ENCODE measurements around the gene TREX2. TPM values are rescaled to one million over a fixed set of nuclear protein-coding genes. Genes with fewer than 3 reads are reported as not detected.

The TREX2 gene
- total and polyA plus RNA-seq, 2 experiments from 2014 or later: 0.60 to 1.3 TPM

DNA sequence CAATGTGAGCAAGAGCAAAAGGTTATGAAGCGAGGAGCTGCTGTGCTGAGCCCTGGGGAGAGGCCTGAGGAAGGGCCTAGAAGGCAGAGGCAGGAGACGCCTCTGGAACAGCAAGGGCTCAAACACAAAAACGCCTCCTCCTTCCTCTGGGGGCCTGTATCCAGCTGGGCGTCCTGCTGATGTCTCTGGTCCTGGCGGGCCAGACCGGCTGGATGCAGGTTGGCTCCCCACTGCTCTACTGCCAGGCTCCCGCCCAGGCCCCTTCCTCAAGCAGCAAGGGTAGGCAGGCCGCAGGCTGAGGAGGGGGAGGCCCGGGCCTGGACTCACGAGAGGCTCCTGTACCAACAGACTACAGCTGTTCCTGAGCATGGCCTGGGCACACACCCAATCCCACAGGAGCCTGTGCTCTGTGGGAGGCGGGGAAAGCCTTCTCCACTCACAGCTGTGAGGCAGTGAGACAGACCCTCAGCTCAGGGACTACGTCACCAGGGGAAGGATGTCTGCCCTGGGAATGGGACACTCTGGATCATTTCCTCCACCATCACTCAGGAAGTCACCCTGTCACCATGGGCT is 22.2 kb upstream of the TREX2 start:
- Histone ChIP-seq H3K4me2 (no peak overlapping the region), H3K9me3 (ENCODE audit: low read depth) (no peaks in the 10 kb centered on the region), H4K20me1 (ENCODE audit: insufficient read depth, poor library complexity, severe bottlenecking) (no peaks in the 10 kb centered on the region), H3K79me2 (peaks cover 4% of the 10 kb centered on the region), H3K27ac (no peak overlapping the region), H2AFZ (no peak overlapping the region), H3K36me3 (replicated peaks; ENCODE audit: insufficient read depth, low read depth) (no peaks in the 10 kb centered on the region), H3K4me3 (no peak overlapping the region), H3K9me2 (replicated peaks; ENCODE audit: insufficient read depth) (no peaks in the 10 kb centered on the region), H3K27me3 (no peaks in the 10 kb centered on the region), H3K4me1 (ENCODE audit: insufficient read depth) (no peaks in the 10 kb centered on the region)
- no peak for TF ChIP-seq EZH2 (IDR thresholded peaks at IDR 0.05; ENCODE audit: borderline replicate concordance)
- TF ChIP-seq, protein P1, sequence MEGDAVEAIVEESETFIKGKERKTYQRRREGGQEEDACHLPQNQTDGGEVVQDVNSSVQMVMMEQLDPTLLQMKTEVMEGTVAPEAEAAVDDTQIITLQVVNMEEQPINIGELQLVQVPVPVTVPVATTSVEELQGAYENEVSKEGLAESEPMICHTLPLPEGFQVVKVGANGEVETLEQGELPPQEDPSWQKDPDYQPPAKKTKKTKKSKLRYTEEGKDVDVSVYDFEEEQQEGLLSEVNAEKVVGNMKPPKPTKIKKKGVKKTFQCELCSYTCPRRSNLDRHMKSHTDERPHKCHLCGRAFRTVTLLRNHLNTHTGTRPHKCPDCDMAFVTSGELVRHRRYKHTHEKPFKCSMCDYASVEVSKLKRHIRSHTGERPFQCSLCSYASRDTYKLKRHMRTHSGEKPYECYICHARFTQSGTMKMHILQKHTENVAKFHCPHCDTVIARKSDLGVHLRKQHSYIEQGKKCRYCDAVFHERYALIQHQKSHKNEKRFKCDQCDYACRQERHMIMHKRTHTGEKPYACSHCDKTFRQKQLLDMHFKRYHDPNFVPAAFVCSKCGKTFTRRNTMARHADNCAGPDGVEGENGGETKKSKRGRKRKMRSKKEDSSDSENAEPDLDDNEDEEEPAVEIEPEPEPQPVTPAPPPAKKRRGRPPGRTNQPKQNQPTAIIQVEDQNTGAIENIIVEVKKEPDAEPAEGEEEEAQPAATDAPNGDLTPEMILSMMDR (IDR thresholded peaks at IDR 0.05; ENCODE audit: poor library complexity): no peak
- TF ChIP-seq EZH2phosphoT487 (IDR thresholded peaks at IDR 0.05; ENCODE audit: low read depth, severe bottlenecking, unreplicated experiment): no peak
- DNase-seq (ENCODE audit: low spot score): no peak
- 86% methylated on average over 12 of the region's 12 CpGs for WGBS (ENCODE audit: low lambda C conversion rate, missing lambda C conversion rate)

DNA sequence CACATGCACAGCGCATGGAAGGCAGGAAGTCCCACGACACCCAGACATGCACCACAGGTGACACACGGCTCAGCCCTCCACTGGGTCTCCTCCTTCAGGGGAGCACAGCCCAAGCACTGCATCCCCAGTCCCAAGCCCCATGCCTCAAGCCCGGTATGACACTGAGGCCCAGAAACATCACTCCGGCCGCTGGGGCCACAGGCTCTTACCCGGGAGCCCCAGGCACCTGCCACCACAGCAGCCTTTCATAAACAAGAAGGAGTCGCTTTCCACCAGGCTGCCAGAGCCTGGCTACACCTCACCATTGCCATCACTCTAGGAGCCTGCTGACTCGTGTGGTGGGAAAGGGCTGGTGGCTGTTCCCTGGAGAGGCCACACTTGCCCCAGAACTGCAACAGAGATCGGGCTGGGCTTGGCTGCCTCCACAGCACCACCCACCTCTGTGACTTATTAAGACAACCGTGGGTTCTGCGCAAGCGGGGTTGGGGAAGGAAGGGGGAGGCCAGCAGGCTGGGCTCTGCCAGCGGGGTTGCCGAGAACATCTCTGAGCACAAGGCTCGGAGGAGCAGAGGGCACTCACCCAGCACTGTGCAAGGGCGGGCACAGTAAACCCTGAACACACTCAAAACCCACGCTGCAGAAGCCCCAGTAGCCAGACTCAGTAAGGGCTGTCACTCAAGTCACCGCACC is 20.0 kb upstream of the TREX2 start:
- Histone ChIP-seq H3K4me1 (ENCODE audit: insufficient read depth) (no peaks in the 10 kb centered on the region), H3K36me3 (replicated peaks; ENCODE audit: insufficient read depth, low read depth) (no peaks in the 10 kb centered on the region), H2AFZ (no peak overlapping the region), H3K27me3 (no peaks in the 10 kb centered on the region), H3K4me3 (no peak overlapping the region), H3K9me2 (replicated peaks; ENCODE audit: insufficient read depth) (no peaks in the 10 kb centered on the region), H3K27ac (no peak overlapping the region), H4K20me1 (ENCODE audit: insufficient read depth, poor library complexity, severe bottlenecking) (no peaks in the 10 kb centered on the region), H3K9me3 (ENCODE audit: low read depth) (no peaks in the 10 kb centered on the region), H3K79me2 (peaks cover 4% of the 10 kb centered on the region), H3K4me2 (no peak overlapping the region)
- WGBS (ENCODE audit: low lambda C conversion rate, missing lambda C conversion rate): 81% methylated on average over 18 of the region's 19 CpGs
- TF ChIP-seq, protein P1 (IDR thresholded peaks at IDR 0.05; ENCODE audit: poor library complexity): no peak
- TF ChIP-seq EZH2 (IDR thresholded peaks at IDR 0.05; ENCODE audit: borderline replicate concordance): no peak
- TF ChIP-seq EZH2phosphoT487 (IDR thresholded peaks at IDR 0.05; ENCODE audit: low read depth, severe bottlenecking, unreplicated experiment): no peak
- no peak for DNase-seq (ENCODE audit: low spot score)

DNA sequence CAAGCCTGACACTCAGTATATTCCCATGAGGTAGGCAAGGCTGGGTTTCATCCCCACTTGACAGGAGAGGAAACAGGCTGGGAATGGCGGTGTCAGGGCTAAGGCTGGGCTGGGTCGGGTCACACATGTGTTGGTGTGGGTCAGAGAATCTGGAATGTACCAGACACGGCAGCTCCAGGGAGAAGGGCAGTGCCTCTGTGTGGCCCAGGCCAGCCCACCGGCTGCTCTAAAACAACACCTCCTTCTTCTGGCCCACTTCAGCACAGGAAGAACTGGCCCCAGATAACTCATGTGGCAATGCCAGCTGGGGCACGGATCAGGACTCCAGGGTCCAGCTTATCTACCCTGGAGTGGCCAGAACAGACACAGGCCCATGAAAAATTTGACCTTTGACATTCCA is 18.3 kb upstream of the TREX2 start:
- H3K36me3 ChIP-seq (replicated peaks; ENCODE audit: insufficient read depth, low read depth): no peaks in the 10 kb centered on the region
- H3K4me1 ChIP-seq (ENCODE audit: insufficient read depth): no peaks in the 10 kb centered on the region
- H4K20me1 ChIP-seq (ENCODE audit: insufficient read depth, poor library complexity, severe bottlenecking): no peaks in the 10 kb centered on the region
- no peak overlapping the region for H3K4me2 ChIP-seq
- DNase-seq (ENCODE audit: low spot score): no peak
- H3K4me3 ChIP-seq: no peak overlapping the region
- no peaks in the 10 kb centered on the region for H3K9me2 ChIP-seq (replicated peaks; ENCODE audit: insufficient read depth)
- no peaks in the 10 kb centered on the region for H3K9me3 ChIP-seq (ENCODE audit: low read depth)
- TF ChIP-seq, protein P1 (IDR thresholded peaks at IDR 0.05; ENCODE audit: poor library complexity): no peak
- TF ChIP-seq EZH2 (IDR thresholded peaks at IDR 0.05; ENCODE audit: borderline replicate concordance) (no peak), EZH2phosphoT487 (IDR thresholded peaks at IDR 0.05; ENCODE audit: low read depth, severe bottlenecking, unreplicated experiment) (no peak)
- 67% methylated on average over 5 of the region's 5 CpGs for WGBS (ENCODE audit: low lambda C conversion rate, missing lambda C conversion rate)
- H3K79me2 ChIP-seq: no peaks in the 10 kb centered on the region
- no peak overlapping the region for H3K27ac ChIP-seq
- no peaks in the 10 kb centered on the region for H3K27me3 ChIP-seq
- H2AFZ ChIP-seq: no peak overlapping the region

Measured in hepatocyte (in vitro differentiated cells).